Left ventricle myocardium inferior (tissue), 1 donor: Measurements from ENCODE around the gene MACC1. TPM values are rescaled to one million over a fixed set of nuclear protein-coding genes. Genes with fewer than 3 reads are reported as not detected.
"Not testable (repeated sequence)": the region's sequence is repeated elsewhere in the genome, so short reads cannot be mapped to it uniquely, and the experiment has no call there.

ENCODE experiments used
- DNase-seq: peaks from one replicate; pipeline ENCODE4 v3.0.0-alpha.2; 2020
- H3K27ac ChIP-seq: fragments of 200-600 bp; replicated peaks from 2 replicates; pipeline ENCODE4 v1.8.0; 2021
- H3K27me3 ChIP-seq: fragments of 200-600 bp; 2 replicates; pipeline ENCODE4 v1.8.0; 2021; ENCODE audit warnings: low read depth
- H3K36me3 ChIP-seq: fragments of 200-600 bp; 2 replicates; pipeline ENCODE4 v1.8.0; 2021
- H3K4me1 ChIP-seq: fragments of 200-600 bp; 2 replicates; pipeline ENCODE4 v1.8.0; 2021
- H3K4me3 ChIP-seq: fragments of 200-600 bp; 2 replicates; pipeline ENCODE4 v1.8.0; 2021; ENCODE audit warnings: mild to moderate bottlenecking, moderate library complexity
- H3K9me3 ChIP-seq: fragments of 200-600 bp; replicated peaks from 2 replicates; pipeline ENCODE4 v1.8.0; 2021
- intact Hi-C: fragments of 100-400 bp; cut with micrococcal nuclease; formaldehyde crosslinking; loops from one replicate; pipeline ENCODE4 v1.11.0; 2022
- total RNA-seq: library from RNA; stranded (reverse); fragmentation: NEBNext Ultra II Directional; extraction: Animal tissue kit (Norgen Biotek cat#: 25700); gene quantifications from one replicate; pipeline ENCODE4 v1.2.1, GENCODE V29; 2021
- TF ChIP-seq, protein P1 (sequence below): fragments of 200-600 bp; IDR thresholded peaks from 2 replicates; pipeline ENCODE4 v1.8.0; 2021; ENCODE audit warnings: antibody characterized with exemption, mild to moderate bottlenecking, borderline replicate concordance
- donor health status: DM: no; HTN: yes; CAD: no; lungs with severe emphysema.

Gene MACC1
- total RNA-seq, 1 donor from 2014 or later: 0.03 TPM

DNA sequence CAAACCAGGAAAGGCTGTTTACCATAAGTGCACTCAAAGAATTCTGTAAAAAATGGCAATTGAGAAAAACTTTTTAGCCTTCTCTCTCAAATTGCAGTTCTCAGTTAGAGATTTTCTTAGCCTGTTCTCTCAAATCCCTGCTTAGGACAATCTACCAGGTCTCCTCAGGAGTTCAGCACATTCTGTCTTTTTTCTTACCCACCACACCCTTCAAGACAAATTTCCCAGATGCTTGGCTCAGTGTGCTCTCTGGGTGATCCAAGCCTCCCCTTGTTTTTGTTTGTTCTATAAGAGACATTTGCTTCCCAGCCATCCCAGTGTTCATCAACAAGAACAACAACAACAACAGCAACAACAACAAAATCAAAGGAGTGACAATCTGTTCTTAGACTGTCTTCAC lies 87.3 kb downstream of the MACC1 start:
- no peak for DNase-seq
- H3K27ac ChIP-seq: no peak overlapping the region
- no peaks in the 10 kb centered on the region for H3K36me3 ChIP-seq
- no peaks in the 10 kb centered on the region for H3K9me3 ChIP-seq
- intact Hi-C loops: no loop called here
- TF ChIP-seq, protein P1, sequence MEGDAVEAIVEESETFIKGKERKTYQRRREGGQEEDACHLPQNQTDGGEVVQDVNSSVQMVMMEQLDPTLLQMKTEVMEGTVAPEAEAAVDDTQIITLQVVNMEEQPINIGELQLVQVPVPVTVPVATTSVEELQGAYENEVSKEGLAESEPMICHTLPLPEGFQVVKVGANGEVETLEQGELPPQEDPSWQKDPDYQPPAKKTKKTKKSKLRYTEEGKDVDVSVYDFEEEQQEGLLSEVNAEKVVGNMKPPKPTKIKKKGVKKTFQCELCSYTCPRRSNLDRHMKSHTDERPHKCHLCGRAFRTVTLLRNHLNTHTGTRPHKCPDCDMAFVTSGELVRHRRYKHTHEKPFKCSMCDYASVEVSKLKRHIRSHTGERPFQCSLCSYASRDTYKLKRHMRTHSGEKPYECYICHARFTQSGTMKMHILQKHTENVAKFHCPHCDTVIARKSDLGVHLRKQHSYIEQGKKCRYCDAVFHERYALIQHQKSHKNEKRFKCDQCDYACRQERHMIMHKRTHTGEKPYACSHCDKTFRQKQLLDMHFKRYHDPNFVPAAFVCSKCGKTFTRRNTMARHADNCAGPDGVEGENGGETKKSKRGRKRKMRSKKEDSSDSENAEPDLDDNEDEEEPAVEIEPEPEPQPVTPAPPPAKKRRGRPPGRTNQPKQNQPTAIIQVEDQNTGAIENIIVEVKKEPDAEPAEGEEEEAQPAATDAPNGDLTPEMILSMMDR: no peak
- H3K4me1 ChIP-seq: no peaks in the 10 kb centered on the region
- H3K4me3 ChIP-seq: no peak overlapping the region
- no peaks in the 10 kb centered on the region for H3K27me3 ChIP-seq

DNA sequence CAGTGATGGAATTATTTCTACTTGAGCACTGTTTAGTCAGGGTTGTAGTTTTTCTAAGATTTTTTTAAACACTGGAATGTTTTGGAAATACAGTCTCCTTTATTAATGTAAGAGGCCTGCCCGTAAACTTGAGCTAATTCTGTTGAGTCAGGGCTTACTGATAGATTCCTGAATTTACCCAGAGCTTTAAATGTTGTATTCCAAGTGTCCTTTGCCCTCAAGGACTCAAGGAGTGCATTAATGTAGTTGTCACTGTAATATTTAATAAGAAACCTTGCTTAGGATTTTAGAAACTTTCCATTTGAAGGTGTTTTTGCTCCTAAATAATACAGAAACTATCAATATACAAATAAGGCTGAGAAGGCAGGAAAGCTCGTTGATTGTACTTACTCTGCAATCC lies 89.2 kb downstream of the MACC1 start:
- H3K9me3 ChIP-seq: no peaks in the 10 kb centered on the region
- DNase-seq: no peak
- TF ChIP-seq, protein P1: no peak

DNA sequence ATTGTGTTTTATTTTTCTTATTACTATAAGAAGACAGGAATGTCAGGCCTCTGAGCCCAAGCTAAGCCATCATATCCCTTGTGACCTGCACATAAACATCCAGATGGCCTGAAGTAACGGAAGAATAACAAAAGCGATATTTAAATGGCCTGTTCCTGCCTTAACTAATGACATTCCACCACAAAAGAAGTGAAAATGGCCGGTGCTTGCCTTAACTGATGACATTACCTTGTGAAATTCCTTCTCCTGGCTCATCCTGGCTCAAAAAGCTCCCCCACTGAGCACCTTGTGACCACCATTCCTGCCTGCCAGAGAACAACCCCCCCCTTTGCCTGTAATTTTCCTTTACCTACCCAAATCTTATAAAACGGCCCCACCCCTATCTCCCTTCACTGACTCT lies 91.1 kb downstream of the MACC1 start:
- H3K36me3 ChIP-seq, H3K27me3 ChIP-seq, intact Hi-C loops, H3K27ac ChIP-seq, H3K4me3 ChIP-seq, H3K4me1 ChIP-seq, H3K9me3 ChIP-seq, DNase-seq: not testable (repeated sequence)

More for the DNA sequence above, 89.2 kb downstream of the MACC1 start:
- intact Hi-C loops: no loop called here
- H3K4me3 ChIP-seq: no peak overlapping the region
- H3K27ac ChIP-seq: no peak overlapping the region
- H3K36me3 ChIP-seq: no peaks in the 10 kb centered on the region
- H3K27me3 ChIP-seq: no peaks in the 10 kb centered on the region
- no peaks in the 10 kb centered on the region for H3K4me1 ChIP-seq

DNA sequence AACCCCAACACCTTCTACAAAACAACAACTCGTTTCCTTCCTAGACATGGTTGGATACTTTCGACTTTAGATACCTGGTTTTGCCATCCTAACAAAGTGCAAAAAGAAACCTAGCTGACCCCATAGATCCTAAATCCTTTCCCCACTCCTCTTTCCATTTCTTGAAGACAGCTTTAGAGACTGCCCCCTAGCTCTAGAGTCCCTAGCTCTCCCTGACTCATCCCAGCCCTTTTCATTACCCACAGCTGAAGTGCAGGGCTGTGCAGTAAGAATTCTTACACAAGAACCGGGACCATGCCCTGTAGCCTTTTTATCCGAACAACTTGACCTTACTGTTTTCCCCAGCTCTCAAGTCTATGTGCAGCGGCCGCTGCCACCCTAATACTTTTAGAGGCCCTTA lies 93.1 kb downstream of the MACC1 start:
- H3K9me3 ChIP-seq, H3K27ac ChIP-seq, H3K36me3 ChIP-seq, DNase-seq, intact Hi-C loops, H3K27me3 ChIP-seq, H3K4me3 ChIP-seq, H3K4me1 ChIP-seq: not testable (repeated sequence)

DNA sequence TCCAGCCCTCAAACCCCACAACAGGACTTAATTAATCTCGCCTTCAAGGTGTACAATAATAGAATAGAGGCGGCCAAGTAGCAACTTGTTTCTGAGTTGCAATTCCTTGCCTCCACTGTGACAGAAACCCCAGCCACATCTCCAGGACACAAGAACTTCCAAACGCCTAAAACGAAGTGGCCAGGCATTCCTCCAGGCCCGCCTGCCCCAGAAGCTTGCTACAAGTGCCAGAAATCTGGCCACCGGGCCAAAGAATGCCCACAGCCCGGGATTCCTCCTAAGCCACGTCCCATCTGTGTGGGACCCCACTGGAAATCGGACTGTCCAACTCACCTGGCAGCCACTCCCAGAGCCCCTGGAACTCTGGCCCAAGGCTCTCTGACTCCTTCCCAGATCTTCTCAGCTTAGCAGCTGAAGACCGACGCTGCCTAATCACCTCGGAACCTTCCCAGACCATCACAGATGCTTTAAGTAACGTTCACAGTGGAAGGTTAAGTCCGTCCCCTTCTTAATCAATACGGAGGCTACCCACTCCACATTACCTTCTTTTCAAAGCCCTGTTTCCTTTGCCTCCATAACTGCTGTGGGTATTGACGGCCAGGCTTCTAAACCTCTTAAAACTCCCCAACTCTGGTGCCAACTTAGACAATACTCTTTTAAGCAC lies 94.4 kb downstream of the MACC1 start:
- H3K9me3 ChIP-seq, intact Hi-C loops, DNase-seq, H3K27ac ChIP-seq, H3K4me3 ChIP-seq, H3K36me3 ChIP-seq, H3K4me1 ChIP-seq, H3K27me3 ChIP-seq: not testable (repeated sequence)

DNA sequence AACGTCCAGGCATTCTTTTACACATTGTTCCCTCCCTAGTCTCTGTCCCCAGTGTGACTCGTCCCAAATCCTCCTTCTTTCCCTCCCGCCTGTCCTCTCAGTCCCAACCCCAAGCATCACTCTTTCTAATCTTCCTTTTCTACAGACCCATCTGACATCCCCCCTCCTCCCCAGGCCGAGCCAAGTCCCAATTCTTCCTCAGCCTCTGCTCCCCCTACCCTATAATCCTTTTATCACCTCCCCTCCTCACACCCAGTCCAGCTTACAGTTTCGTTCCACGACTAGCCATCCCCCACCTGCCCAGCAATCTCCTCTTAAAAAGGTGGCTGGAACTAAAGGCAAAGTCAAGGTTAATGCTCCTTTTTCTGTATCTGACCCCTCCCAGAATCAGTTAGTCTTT lies 95.1 kb downstream of the MACC1 start:
- no peak overlapping the region for H3K4me3 ChIP-seq
- H3K27ac ChIP-seq: no peak overlapping the region
- no peaks in the 10 kb centered on the region for H3K27me3 ChIP-seq
- TF ChIP-seq, protein P1: no peak
- H3K4me1 ChIP-seq: no peaks in the 10 kb centered on the region
- no peaks in the 10 kb centered on the region for H3K36me3 ChIP-seq
- no peak for DNase-seq
- no peaks in the 10 kb centered on the region for H3K9me3 ChIP-seq
- intact Hi-C loops: no loop called here

DNA sequence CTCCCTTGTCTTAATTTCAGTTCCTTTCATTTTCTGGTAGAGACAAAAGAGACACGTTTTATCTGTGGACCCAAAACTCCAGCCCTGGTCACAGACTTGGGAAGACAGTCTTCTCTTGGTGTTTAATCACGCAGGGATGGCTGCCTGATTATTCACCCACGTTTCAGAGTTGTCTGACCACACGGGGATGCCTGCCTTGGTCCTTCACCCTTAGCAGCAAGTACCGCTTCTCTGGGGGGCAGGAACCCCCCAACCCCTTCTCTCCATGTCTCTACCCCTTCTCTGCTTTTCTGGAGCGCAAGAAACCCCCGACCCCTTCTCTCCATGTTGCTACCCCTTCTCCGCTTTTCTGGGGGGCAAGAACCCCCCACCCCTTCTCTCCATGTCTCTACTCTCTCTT lies 95.8 kb downstream of the MACC1 start:
- intact Hi-C loops: no loop called here

DNA sequence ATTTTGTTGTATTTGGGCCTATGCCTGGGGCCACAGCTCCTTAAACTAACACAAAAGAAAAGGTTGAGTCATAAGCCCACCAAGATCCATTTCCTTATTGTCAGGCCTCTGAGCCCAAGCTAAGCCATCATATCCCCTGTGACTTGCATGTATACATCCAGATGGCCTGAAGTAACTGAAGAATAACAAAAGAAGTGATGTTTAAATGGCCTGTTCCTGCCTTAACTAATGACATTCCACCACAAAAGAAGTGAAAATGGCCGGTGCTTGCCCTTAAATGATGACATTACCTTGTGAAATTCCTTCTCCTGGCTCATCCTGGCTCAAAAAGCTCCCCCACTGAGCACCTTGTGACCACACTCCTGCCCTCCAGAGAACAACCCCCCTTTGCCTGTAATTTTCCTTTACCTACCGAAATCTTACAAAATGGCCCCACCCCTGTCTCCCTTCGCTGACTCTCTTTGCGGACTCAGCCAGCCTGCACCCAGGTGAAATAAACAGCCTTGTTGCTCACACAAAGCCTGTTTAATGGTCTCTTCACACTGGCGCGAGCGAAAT lies 96.5 kb downstream of the MACC1 start:
- intact Hi-C loops, DNase-seq, H3K27me3 ChIP-seq, H3K4me1 ChIP-seq, H3K27ac ChIP-seq, H3K9me3 ChIP-seq, H3K36me3 ChIP-seq, H3K4me3 ChIP-seq: not testable (repeated sequence)

More for the DNA sequence above, 95.8 kb downstream of the MACC1 start:
- Histone ChIP-seq H3K36me3 (no peaks in the 10 kb centered on the region), H3K27ac (no peak overlapping the region), H3K4me3 (no peak overlapping the region), H3K9me3 (no peaks in the 10 kb centered on the region), H3K27me3 (no peaks in the 10 kb centered on the region), H3K4me1 (no peaks in the 10 kb centered on the region)
- TF ChIP-seq, protein P1: no peak
- no peak for DNase-seq
